Suprapubic skin (tissue), 4 donors: ENCODE data around the gene SIN3B. TPM values are rescaled to one million over a fixed set of nuclear protein-coding genes. Genes with fewer than 3 reads are reported as not detected.

Source experiments
- DNase-seq, 2 donors: peaks; one replicate each; pipeline ENCODE4 v3.0.0-alpha.2; 2019; ENCODE audit warnings: low spot score in 2 of 2
- H3K27ac ChIP-seq: fragments of 200-600 bp; sonication (generic); one replicate; pipeline ENCODE4 v1.5.1; 2019
- H3K27me3 ChIP-seq: fragments of 200-600 bp; sonication (generic); one replicate; pipeline ENCODE4 v1.5.1; 2019
- H3K36me3 ChIP-seq: fragments of 200-600 bp; sonication (generic); one replicate; pipeline ENCODE4 v1.5.1; 2019
- H3K4me1 ChIP-seq: fragments of 200-600 bp; sonication (generic); one replicate; pipeline ENCODE4 v1.5.1; 2019
- H3K4me3 ChIP-seq: fragments of 200-600 bp; sonication (generic); one replicate; pipeline ENCODE4 v1.5.1; 2019; ENCODE audit warnings: mild to moderate bottlenecking
- H3K9me3 ChIP-seq: fragments of 200-600 bp; sonication (generic); one replicate; pipeline ENCODE4 v1.5.1; 2019
- EP300 ChIP-seq: sonication (generic); formaldehyde crosslinking; IDR thresholded peaks from one replicate; pipeline ENCODE4 v1.6.1; 2017; ENCODE audit warnings: antibody characterized with exemption
- POLR2A ChIP-seq, 2 donors: fragments of 450-650 bp; IDR thresholded peaks; one replicate each; pipeline ENCODE4 v1.6.1; 2017; ENCODE audit warnings: antibody characterized with exemption in 2 of 2, mild to moderate bottlenecking in 2 of 2, moderate library complexity in 2 of 2
- POLR2AphosphoS5 ChIP-seq, 3 donors: sonication (generic); formaldehyde crosslinking; IDR thresholded peaks; one replicate each; pipeline ENCODE4 v1.6.1; 2017; ENCODE audit warnings: antibody characterized with exemption in 3 of 3
- WGBS: methylation state at CpG from one replicate; pipeline ENCODE4 v1.1.5; 2018; 5-methylcytosine and 5-hydroxymethylcytosine counted together
- total RNA-seq, 4 donors: library from RNA; depleted of rRNA; stranded (reverse); fragments of >200 nt; gene quantifications; one replicate each; pipeline ENCODE4 v1.1.0, GENCODE V29; 2016
- TF ChIP-seq, protein P1 (sequence below), 2 donors: fragments of 200-600 bp in 1 of 2; fragments of 450-650 bp in 1 of 2; sonication (generic) in 1 of 2; IDR thresholded peaks; one replicate each; pipeline ENCODE4 v1.5.1; 2016 to 2019; ENCODE audit warnings: antibody characterized with exemption in 2 of 2, mild to moderate bottlenecking in 1 of 2, moderate library complexity in 1 of 2

Gene SIN3B
- total RNA-seq, 4 donors from 2014 or later: 32.1 to 122 (median 39.4) TPM

DNA sequence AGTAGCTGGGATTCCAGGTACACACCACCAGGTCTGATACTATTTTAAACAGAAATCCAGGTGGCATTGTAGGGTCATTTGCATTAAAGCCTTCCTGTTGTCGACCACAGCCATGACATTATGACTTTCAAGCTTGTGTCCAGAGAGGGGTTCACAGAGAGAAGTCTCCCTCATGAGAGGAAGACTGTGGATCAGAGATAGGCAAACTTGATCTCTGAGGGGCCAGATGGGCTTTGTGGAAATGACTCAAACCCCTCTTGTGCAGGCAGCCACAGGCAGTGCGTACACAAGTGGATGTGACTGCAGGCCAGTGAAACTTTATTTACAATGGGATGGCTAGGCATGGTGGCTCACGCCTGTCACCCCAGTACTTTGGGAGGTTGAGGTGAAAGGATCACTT is 31.8 kb downstream of the SIN3B start:
- Histone ChIP-seq H3K4me3 (no peak overlapping the region), H3K36me3 (peaks cover 78% of the 10 kb centered on the region), H3K9me3 (no peaks in the 10 kb centered on the region), H3K27ac (no peak overlapping the region), H3K27me3 (no peaks in the 10 kb centered on the region), H3K4me1 (no peaks in the 10 kb centered on the region)
- no peak for DNase-seq
- TF ChIP-seq, protein P1, sequence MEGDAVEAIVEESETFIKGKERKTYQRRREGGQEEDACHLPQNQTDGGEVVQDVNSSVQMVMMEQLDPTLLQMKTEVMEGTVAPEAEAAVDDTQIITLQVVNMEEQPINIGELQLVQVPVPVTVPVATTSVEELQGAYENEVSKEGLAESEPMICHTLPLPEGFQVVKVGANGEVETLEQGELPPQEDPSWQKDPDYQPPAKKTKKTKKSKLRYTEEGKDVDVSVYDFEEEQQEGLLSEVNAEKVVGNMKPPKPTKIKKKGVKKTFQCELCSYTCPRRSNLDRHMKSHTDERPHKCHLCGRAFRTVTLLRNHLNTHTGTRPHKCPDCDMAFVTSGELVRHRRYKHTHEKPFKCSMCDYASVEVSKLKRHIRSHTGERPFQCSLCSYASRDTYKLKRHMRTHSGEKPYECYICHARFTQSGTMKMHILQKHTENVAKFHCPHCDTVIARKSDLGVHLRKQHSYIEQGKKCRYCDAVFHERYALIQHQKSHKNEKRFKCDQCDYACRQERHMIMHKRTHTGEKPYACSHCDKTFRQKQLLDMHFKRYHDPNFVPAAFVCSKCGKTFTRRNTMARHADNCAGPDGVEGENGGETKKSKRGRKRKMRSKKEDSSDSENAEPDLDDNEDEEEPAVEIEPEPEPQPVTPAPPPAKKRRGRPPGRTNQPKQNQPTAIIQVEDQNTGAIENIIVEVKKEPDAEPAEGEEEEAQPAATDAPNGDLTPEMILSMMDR (IDR thresholded peaks at IDR 0.05): no peak
- no peak for TF ChIP-seq EP300
- no peak for TF ChIP-seq POLR2A (IDR thresholded peaks at IDR 0.05)
- TF ChIP-seq POLR2AphosphoS5 (IDR thresholded peaks at IDR 0.05): no peak
- 94% methylated on average over 3 of the region's 3 CpGs for WGBS

DNA sequence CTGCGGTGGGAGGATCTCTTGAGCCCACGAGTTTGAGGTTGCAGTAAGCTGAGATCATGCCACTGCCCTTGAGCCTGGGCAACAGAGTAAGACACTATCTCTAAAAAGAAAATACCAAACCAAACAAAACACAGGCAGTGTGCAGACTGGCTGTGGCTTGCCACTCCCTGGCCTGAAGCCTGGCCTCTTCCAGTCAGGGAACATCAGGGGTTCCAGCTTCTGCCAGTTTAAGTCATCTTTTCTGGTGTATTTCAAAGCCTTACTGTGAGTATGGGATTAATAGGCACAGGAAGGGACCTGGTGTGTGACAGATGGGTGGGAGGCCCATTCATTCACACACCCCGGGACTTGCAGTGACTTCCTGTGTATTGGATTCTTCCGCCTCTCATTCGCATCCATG is 32.6 kb downstream of the SIN3B start:
- H3K36me3 ChIP-seq: peaks cover 79% of the 10 kb centered on the region
- TF ChIP-seq POLR2A (IDR thresholded peaks at IDR 0.05) (no peak), EP300 (no peak)
- TF ChIP-seq, protein P1 (IDR thresholded peaks at IDR 0.05): no peak

DNA sequence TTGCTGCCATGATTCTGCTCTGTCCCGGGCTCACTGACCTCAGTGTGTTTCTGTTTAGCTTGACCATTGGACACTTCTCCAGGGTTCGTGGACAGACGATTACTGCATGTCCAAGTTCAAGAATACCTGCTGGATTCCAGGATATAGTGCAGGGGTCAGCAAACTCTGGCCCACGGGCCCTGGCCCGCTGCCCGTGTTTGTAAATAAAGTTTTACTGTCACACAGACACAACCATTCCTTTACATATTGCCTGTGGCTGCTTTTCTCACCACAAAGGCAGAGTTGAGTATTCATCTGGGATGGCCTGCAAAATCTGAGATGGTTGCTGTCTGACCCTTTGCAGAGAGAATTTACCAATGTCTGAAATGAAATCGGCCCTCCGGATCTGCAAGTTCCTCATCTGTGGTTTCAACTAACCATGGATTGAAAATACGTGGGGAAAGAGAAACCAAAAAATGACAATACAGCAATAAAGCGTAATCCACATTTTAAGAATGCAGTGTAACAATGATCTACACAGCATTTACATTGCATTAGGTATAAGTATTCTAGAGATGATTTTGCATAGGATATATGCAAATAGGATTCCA is 33.7 kb downstream of the SIN3B start:
- no peaks in the 10 kb centered on the region for H3K9me3 ChIP-seq
- no peak overlapping the region for H3K4me3 ChIP-seq
- 93% methylated on average over 10 of the region's 10 CpGs for WGBS
- no peak overlapping the region for H3K27ac ChIP-seq
- no peak for DNase-seq
- H3K27me3 ChIP-seq: no peaks in the 10 kb centered on the region
- no peaks in the 10 kb centered on the region for H3K4me1 ChIP-seq
- TF ChIP-seq POLR2A (IDR thresholded peaks at IDR 0.05) (no peak), POLR2AphosphoS5 (IDR thresholded peaks at IDR 0.05) (no peak), EP300 (no peak)
- H3K36me3 ChIP-seq: peaks cover 83% of the 10 kb centered on the region

More for the DNA sequence above, 32.6 kb downstream of the SIN3B start:
- 87% methylated on average over 5 of the region's 5 CpGs for WGBS
- no peak for DNase-seq
- Histone ChIP-seq H3K27me3 (no peaks in the 10 kb centered on the region), H3K27ac (no peak overlapping the region), H3K9me3 (no peaks in the 10 kb centered on the region), H3K4me3 (no peak overlapping the region), H3K4me1 (no peaks in the 10 kb centered on the region)

DNA sequence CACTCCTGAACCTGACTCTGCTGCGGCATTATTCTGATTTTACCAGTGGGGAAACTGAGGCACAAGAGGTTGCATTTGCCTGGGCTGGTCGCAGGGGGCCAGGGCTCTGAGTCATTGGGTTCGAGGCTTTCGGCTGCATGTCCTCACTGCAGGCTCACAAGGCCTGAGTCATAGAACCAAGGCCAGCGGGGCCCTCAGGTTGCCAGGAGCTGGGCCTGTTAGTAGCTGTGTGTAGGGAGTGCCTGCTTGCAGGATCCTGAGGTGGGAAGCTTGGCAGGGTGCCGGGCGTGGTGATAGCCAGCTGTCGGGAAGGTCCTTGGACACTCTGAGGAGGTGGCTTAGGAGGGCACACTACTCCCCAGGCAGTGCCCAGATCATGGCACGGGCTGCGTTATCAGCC is 38.0 kb downstream of the SIN3B start:
- H3K27me3 ChIP-seq: no peaks in the 10 kb centered on the region
- no peak overlapping the region for H3K27ac ChIP-seq
- H3K4me3 ChIP-seq: no peak overlapping the region
- WGBS: 100% methylated on average over 4 of the region's 10 CpGs
- TF ChIP-seq, protein P1 (IDR thresholded peaks at IDR 0.05): no peak
- H3K4me1 ChIP-seq: no peaks in the 10 kb centered on the region
- peaks cover 99% of the 10 kb centered on the region for H3K36me3 ChIP-seq
- H3K9me3 ChIP-seq: no peaks in the 10 kb centered on the region
- DNase-seq: no peak

DNA sequence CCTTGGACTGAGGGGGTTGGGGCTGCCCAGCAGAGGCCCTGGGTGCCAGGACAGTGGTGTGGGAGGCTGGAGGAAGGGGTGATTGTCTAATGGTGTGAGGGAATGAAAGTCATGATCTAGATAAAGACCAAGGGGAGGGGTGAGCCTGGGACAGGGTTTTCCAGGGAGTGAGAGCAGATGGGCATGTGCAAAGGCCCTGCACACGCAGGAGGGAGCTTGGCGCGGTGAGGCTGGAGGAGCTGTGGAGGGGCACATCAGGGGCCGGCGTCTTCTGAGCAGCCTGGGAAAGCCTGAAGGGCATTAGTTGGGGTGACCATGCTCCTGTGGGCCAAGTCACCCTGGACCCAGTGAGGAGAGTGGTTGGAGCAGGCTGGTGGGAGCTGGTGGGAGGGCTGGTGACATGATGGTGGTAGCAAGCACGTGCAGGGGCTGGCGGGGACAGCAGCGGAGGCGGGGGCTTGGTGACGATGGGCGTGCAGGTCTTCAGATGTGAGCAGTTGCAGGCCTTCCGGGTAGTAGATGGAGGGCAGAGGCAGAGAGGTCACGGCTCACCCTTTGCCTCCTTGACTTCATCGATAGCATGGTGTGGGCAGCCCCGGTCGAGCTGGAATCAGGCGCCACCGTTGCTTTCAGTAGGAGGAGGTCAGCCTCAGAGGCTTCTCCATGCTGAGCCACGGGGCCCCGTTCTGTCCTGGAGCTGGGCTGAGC is 39.4 kb downstream of the SIN3B start:
- DNase-seq: no peak
- no peaks in the 10 kb centered on the region for H3K4me1 ChIP-seq
- H3K9me3 ChIP-seq: no peaks in the 10 kb centered on the region
- H3K4me3 ChIP-seq: no peak overlapping the region
- no peaks in the 10 kb centered on the region for H3K27me3 ChIP-seq
- no peak for TF ChIP-seq POLR2AphosphoS5 (IDR thresholded peaks at IDR 0.05)
- TF ChIP-seq, protein P1 (IDR thresholded peaks at IDR 0.05): no peak
- TF ChIP-seq EP300: no peak
- TF ChIP-seq POLR2A (IDR thresholded peaks at IDR 0.05): no peak
- 94% methylated on average over 20 of the region's 20 CpGs for WGBS
- H3K36me3 ChIP-seq: peaks cover 99% of the 10 kb centered on the region
- H3K27ac ChIP-seq: no peak overlapping the region
